GM18951 (cell line): ENCODE results near the gene FRY.

Experiments
- POLR2A ChIP-seq: IDR thresholded peaks from 4 replicates; pipeline ENCODE4 v1.6.1; 2011; ENCODE audit warnings: mild to moderate bottlenecking; ENCODE audit not compliant: insufficient read length, insufficient read depth; ENCODE audit errors: extremely low read depth
- in situ Hi-C: fragments of 300-500 bp; cut with MboI; formaldehyde crosslinking; loops from one replicate; pipeline ENCODE4 v1.12.0; 2022; ENCODE audit warnings: low sequenced_read_pairs, mixed read lengths, inconsistent platforms; ENCODE audit not compliant: unreplicated experiment

FRY gene

GRCh38 chr13:32284927-32285632 is 253.5 kb downstream of the FRY start:
- no peak for TF ChIP-seq POLR2A
- in situ Hi-C loops, result no loop called here

GRCh38 chr13:32285633-32285965 is 254.0 kb downstream of the FRY start:
- in situ Hi-C loops, result no loop called here
- no peak for TF ChIP-seq POLR2A

- in situ Hi-C loops, result loop anchor here (10.0 kb wide), 2 partner anchors 272 to 382 kb away; no protein-coding TSS in a partner anchor
- no peak for TF ChIP-seq POLR2A
Observed at GRCh38 chr13:32297206-32297605, 265.6 kb downstream of the FRY start.

GRCh38 chr13:32298695-32299094 is 267.1 kb downstream of the FRY start:
- in situ Hi-C loops, result loop anchor here (10.0 kb wide), 2 partner anchors 274 to 384 kb away; no protein-coding TSS in a partner anchor
- no peak for TF ChIP-seq POLR2A

- TF ChIP-seq POLR2A, result no peak
- in situ Hi-C loops, result loop anchor here (10.0 kb wide), 2 partner anchors 275 to 385 kb away; no protein-coding TSS in a partner anchor
Observed at GRCh38 chr13:32299893-32300292, 268.3 kb downstream of the FRY start.

- no peak for TF ChIP-seq POLR2A
- in situ Hi-C loops, result no loop called here
Observed at GRCh38 chr13:32300406-32300805, 268.8 kb downstream of the FRY start.

GRCh38 chr13:32300920-32301319 is 269.3 kb downstream of the FRY start:
- in situ Hi-C loops, result no loop called here
- TF ChIP-seq POLR2A, result no peak

- in situ Hi-C loops, result no loop called here
- no peak for TF ChIP-seq POLR2A
Observed at GRCh38 chr13:32302461-32302860, 270.9 kb downstream of the FRY start.

- in situ Hi-C loops, result no loop called here
- TF ChIP-seq POLR2A, result no peak
Observed at GRCh38 chr13:32305646-32306045, 274.1 kb downstream of the FRY start.

GRCh38 chr13:32309312-32310133 is 277.9 kb downstream of the FRY start:
- in situ Hi-C loops, result no loop called here
- TF ChIP-seq POLR2A, result no peak

GRCh38 chr13:32310134-32310706 is 278.6 kb downstream of the FRY start:
- in situ Hi-C loops, result no loop called here
- TF ChIP-seq POLR2A, result no peak

GRCh38 chr13:32311188-32311897 is 279.8 kb downstream of the FRY start:
- in situ Hi-C loops, result no loop called here
- TF ChIP-seq POLR2A, result no peak
